PC-9 (cell line): ENCODE results near the gene RFWD3. TPM values are rescaled to one million over a fixed set of nuclear protein-coding genes. Genes with fewer than 3 reads are reported as not detected.

ENCODE experiments used
- BruUV-seq: library from RNA; stranded (reverse); fragments of 400-500 nt; replicated peaks from 2 replicates; lab custom pipeline; 2021; lab: Mats Ljungman, UMichigan
- CTCF ChIA-PET: fragments of 300-600 bp; sonication (Branson Sonifier 250); formaldehyde crosslinking; loops from one replicate; lab custom pipeline; 2022; ENCODE audit warnings: antibody characterized with exemption; lab: Charles Lee
- POLR2A ChIA-PET: fragments of 300-600 bp; sonication (Branson Sonifier 250); formaldehyde crosslinking; loops from one replicate; lab custom pipeline; 2022; ENCODE audit warnings: antibody characterized with exemption; ENCODE audit not compliant: unreplicated experiment; lab: Charles Lee
- DNase-seq, 2 experiments: peaks; one replicate each; pipeline versions ENCODE4 v3.0.0 to v3.0.0-alpha.2; 2015 to 2022; ENCODE audit warnings: mixed read lengths in 1 of 2
- H2AFZ ChIP-seq: fragments of 200-600 bp; sonication (generic); 2 replicates; pipeline ENCODE4 v1.8.1; 2017; ENCODE audit warnings: antibody characterized with exemption
- H3F3A ChIP-seq: fragments of 200-600 bp; sonication (generic); 2 replicates; pipeline ENCODE4 v1.8.1; 2017; ENCODE audit warnings: antibody characterized with exemption, mild to moderate bottlenecking, low read depth; ENCODE audit not compliant: insufficient read depth
- H3K27ac ChIP-seq: fragments of 200-600 bp; sonication (generic); 2 replicates; pipeline ENCODE4 v1.6.1; 2016; ENCODE audit warnings: mixed run types
- H3K27me3 ChIP-seq: fragments of 200-600 bp; sonication (generic); 2 replicates; pipeline ENCODE4 v1.6.1; 2016; ENCODE audit warnings: low read depth, mixed run types; ENCODE audit not compliant: insufficient read depth
- H3K36me3 ChIP-seq: fragments of 200-600 bp; sonication (generic); 2 replicates; pipeline ENCODE4 v1.6.1; 2016; ENCODE audit warnings: low read depth, mixed run types
- H3K4me1 ChIP-seq: fragments of 200-600 bp; sonication (generic); replicated peaks from 2 replicates; pipeline ENCODE4 v1.6.1; 2016; ENCODE audit warnings: mixed run types; ENCODE audit not compliant: insufficient read depth
- H3K4me2 ChIP-seq: fragments of 200-600 bp; sonication (generic); 2 replicates; pipeline ENCODE4 v1.6.1; 2017; ENCODE audit warnings: mixed run types
- H3K4me3 ChIP-seq: fragments of 200-600 bp; sonication (generic); 2 replicates; pipeline ENCODE4 v1.6.1; 2016; ENCODE audit warnings: mixed run types
- H3K79me2 ChIP-seq: fragments of 200-600 bp; sonication (generic); 2 replicates; pipeline ENCODE4 v1.6.1; 2017; ENCODE audit warnings: low read depth, mixed run types
- H3K9me2 ChIP-seq: fragments of 200-600 bp; sonication (generic); 2 replicates; pipeline ENCODE4 v1.8.1; 2017; ENCODE audit warnings: mild to moderate bottlenecking; ENCODE audit not compliant: insufficient read depth
- H3K9me3 ChIP-seq: fragments of 200-600 bp; sonication (generic); 2 replicates; pipeline ENCODE4 v1.8.1; 2016; ENCODE audit warnings: low read depth; ENCODE audit not compliant: insufficient read depth
- H4K20me1 ChIP-seq: fragments of 200-600 bp; sonication (generic); 2 replicates; pipeline ENCODE4 v1.8.1; 2017; ENCODE audit not compliant: insufficient read depth
- CTCF ChIP-seq: fragments of 200-600 bp; sonication (generic); conservative IDR thresholded peaks from 2 replicates; pipeline ENCODE4 v1.6.1; 2017; ENCODE audit warnings: mixed run types, antibody characterized with exemption, mild to moderate bottlenecking, moderate library complexity
- EZH2 ChIP-seq: fragments of 200-600 bp; sonication (generic); IDR thresholded peaks from 2 replicates; pipeline ENCODE4 v1.8.0; 2017; ENCODE audit warnings: antibody characterized with exemption, low read depth
- intact Hi-C: fragments of 100-400 bp; cut with micrococcal nuclease; formaldehyde crosslinking; loops from one replicate; pipeline ENCODE4 v1.10.0; 2022; ENCODE audit not compliant: unreplicated experiment
- total RNA-seq: library from RNA; stranded (reverse); gene quantifications from 2 replicates; pipeline ENCODE4 v1.2.3, GENCODE V29; 2021

Gene RFWD3
- total RNA-seq, 1 experiment from 2014 or later = 49.5 TPM

GRCh38 chr16:74605746-74606520 is 60.7 kb downstream of the RFWD3 start:
- Histone ChIP-seq H3F3A (peaks cover 24% of the 10 kb centered on the region; the same call in 1 of the 2 replicates), H4K20me1 (peaks cover 31% of the 10 kb centered on the region), H2AFZ (peak overlapping the region; percentile 99), H3K4me3 (peak overlapping the region; percentile 98), H3K9me2 (no peaks in the 10 kb centered on the region), H3K36me3 (no peaks in the 10 kb centered on the region), H3K79me2 (peaks cover 59% of the 10 kb centered on the region), H3K27ac (peak overlapping the region; percentile 69), H3K27me3 (no peaks in the 10 kb centered on the region), H3K9me3 (no peaks in the 10 kb centered on the region), H3K4me2 (peak overlapping the region; percentile 100), H3K4me1 (peaks cover 41% of the 10 kb centered on the region)
- BruUV-seq = no TSS peak
- intact Hi-C loops = loop anchor here (5.0 to 10.0 kb wide), 3 partner anchors 121 to 241 kb away; no protein-coding TSS in a partner anchor
- CTCF ChIA-PET = interaction anchor here (0.6 kb wide), 1 partner anchor 948 kb away, joined by 6 read pairs; no protein-coding TSS in a partner anchor
- DNase-seq = no peak
- POLR2A ChIA-PET = interaction anchor here (0.5 to 0.7 kb wide), 5 partner anchors 10 to 1571 kb away, joined by 3 to 6 read pairs (median 5); no protein-coding TSS in a partner anchor
- no peak for TF ChIP-seq EZH2
- TF ChIP-seq CTCF = no peak

GRCh38 chr16:74605332-74605731 is 61.3 kb downstream of the RFWD3 start:
- H2AFZ ChIP-seq = no peak overlapping the region
- H3K9me2 ChIP-seq = no peaks in the 10 kb centered on the region
- CTCF ChIA-PET = no interaction called here
- no peak overlapping the region for H3K27ac ChIP-seq
- H3K36me3 ChIP-seq = no peaks in the 10 kb centered on the region
- peaks cover 26% of the 10 kb centered on the region; the same call in 1 of the 2 replicates for H3F3A ChIP-seq
- peaks cover 35% of the 10 kb centered on the region for H4K20me1 ChIP-seq
- POLR2A ChIA-PET = interaction anchor here (0.5 to 0.6 kb wide), 4 partner anchors 9 to 584 kb away, joined by 5 to 6 read pairs (median 5); no protein-coding TSS in a partner anchor
- peak overlapping the region; percentile 98 for H3K4me3 ChIP-seq
- H3K9me3 ChIP-seq = no peaks in the 10 kb centered on the region
- TF ChIP-seq EZH2 (no peak), CTCF (no peak)
- peak overlapping the region; percentile 100 for H3K4me2 ChIP-seq
- TSS peak; percentile 40 for BruUV-seq
- DNase-seq = no peak
- peaks cover 44% of the 10 kb centered on the region for H3K4me1 ChIP-seq
- H3K79me2 ChIP-seq = peaks cover 65% of the 10 kb centered on the region
- intact Hi-C loops = loop anchor here (5.0 to 10.0 kb wide), 3 partner anchors 121 to 241 kb away; no protein-coding TSS in a partner anchor
- no peaks in the 10 kb centered on the region for H3K27me3 ChIP-seq

DNA sequence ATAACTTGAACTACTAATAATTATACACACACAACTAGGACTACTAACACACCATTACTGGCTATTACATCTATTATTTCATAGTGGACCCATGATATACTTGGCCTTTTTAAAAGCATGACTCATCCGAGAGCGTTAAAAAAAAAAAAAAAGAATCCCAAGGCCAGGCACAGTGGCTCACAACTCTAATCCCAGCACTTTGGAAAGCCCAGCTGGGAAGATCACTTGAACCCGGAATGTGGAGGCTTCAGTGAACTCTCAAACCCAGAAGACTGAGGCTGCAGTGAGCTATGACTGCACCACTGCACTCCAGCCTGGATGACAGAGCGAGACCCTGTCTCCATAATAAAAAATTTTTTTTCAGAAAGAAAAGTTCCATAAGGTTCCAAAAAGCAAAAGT is 62.8 kb downstream of the RFWD3 start:
- Histone ChIP-seq H3K79me2 (peaks cover 80% of the 10 kb centered on the region), H2AFZ (no peak overlapping the region), H4K20me1 (peaks cover 35% of the 10 kb centered on the region), H3K27ac (no peak overlapping the region), H3K4me1 (peaks cover 44% of the 10 kb centered on the region), H3K9me2 (no peaks in the 10 kb centered on the region), H3K4me2 (peak overlapping the region; percentile 100; the same call in 1 of the 2 replicates), H3F3A (peaks cover 26% of the 10 kb centered on the region; the same call in 1 of the 2 replicates), H3K9me3 (no peaks in the 10 kb centered on the region), H3K36me3 (no peaks in the 10 kb centered on the region), H3K4me3 (no peak overlapping the region), H3K27me3 (no peaks in the 10 kb centered on the region)
- no TSS peak for BruUV-seq
- CTCF ChIA-PET = no interaction called here
- POLR2A ChIA-PET = no interaction called here
- intact Hi-C loops = loop anchor here (10.0 kb wide), 2 partner anchors 119 to 239 kb away; no protein-coding TSS in a partner anchor
- TF ChIP-seq CTCF (no peak), EZH2 (no peak)
- DNase-seq = no peak
